AG09309 (cell line): ENCODE measurements around the gene MYLK.

Experiments
- DNase-seq: peaks from one replicate; pipeline ENCODE4 v3.0.0-alpha.2; 2010; ENCODE audit warnings: low read depth
- H3K4me3 ChIP-seq: 2 replicates; pipeline ENCODE4 v1.5.1; 2011; ENCODE audit warnings: mild to moderate bottlenecking, low read depth, low read length, moderate library complexity; ENCODE audit not compliant: control insufficient read depth
- CTCF ChIP-seq: IDR thresholded peaks from 2 replicates; pipeline ENCODE4 v1.5.1; 2011; ENCODE audit warnings: mild to moderate bottlenecking, low read depth, low read length, inconsistent platforms; ENCODE audit not compliant: insufficient read depth, control insufficient read depth; ENCODE audit errors: missing control alignments

Gene MYLK

GRCh38 chr3:123801474-123801873, 82.7 kb downstream of the MYLK start:
- no peak overlapping the region for H3K4me3 ChIP-seq
- TF ChIP-seq CTCF = no peak
- DNase-seq = no peak

GRCh38 chr3:123800362-123800682, 83.8 kb downstream of the MYLK start:
- no peak overlapping the region for H3K4me3 ChIP-seq
- DNase-seq = no peak
- no peak for TF ChIP-seq CTCF

GRCh38 chr3:123799544-123800361, 84.4 kb downstream of the MYLK start:
- peak overlapping the region; percentile 30 for H3K4me3 ChIP-seq
- DNase-seq = no peak
- TF ChIP-seq CTCF = no peak

- no peak for TF ChIP-seq CTCF
- no peak for DNase-seq
- H3K4me3 ChIP-seq = no peak overlapping the region
Measured at GRCh38 chr3:123798550-123798949, 85.6 kb downstream of the MYLK start.

GRCh38 chr3:123795471-123796251, 88.5 kb downstream of the MYLK start:
- no peak overlapping the region for H3K4me3 ChIP-seq
- no peak for DNase-seq
- TF ChIP-seq CTCF = no peak

GRCh38 chr3:123793425-123793824, 90.7 kb downstream of the MYLK start:
- H3K4me3 ChIP-seq = no peak overlapping the region
- no peak for DNase-seq
- TF ChIP-seq CTCF = no peak
